HL-60 (cell line): ENCODE results near the gene ITCH.
A peak's percentile ranks its signal among the peaks of the same experiment; 100 is the strongest.

Experiments
- DNase-seq, 2 experiments: peaks; one replicate each; pipeline ENCODE4 v3.0.0-alpha.2; 2010 to 2020; ENCODE audit warnings: low read depth in 1 of 2, low spot score in 1 of 2
- H3K27ac ChIP-seq: fragments of 250-450 bp; sonication (Bioruptor Pico); replicated peaks from 2 replicates; pipeline ENCODE4 v1.5.1; 2020; ENCODE audit warnings: mild to moderate bottlenecking, moderate library complexity
- H3K27me3 ChIP-seq: fragments of 250-450 bp; sonication (Bioruptor Pico); 2 replicates; pipeline ENCODE4 v1.5.1; 2021; ENCODE audit warnings: mild to moderate bottlenecking, moderate library complexity; ENCODE audit not compliant: insufficient read depth, poor library complexity, severe bottlenecking
- H3K4me3 ChIP-seq: replicated peaks from 2 replicates; pipeline ENCODE4 v1.5.1; 2011; ENCODE audit warnings: mild to moderate bottlenecking, control low read depth, low read length; ENCODE audit not compliant: insufficient read depth
- CTCF ChIP-seq: IDR thresholded peaks from one replicate; pipeline ENCODE4 v1.5.1; 2011; ENCODE audit warnings: low read length, control low read depth, inconsistent platforms; ENCODE audit not compliant: insufficient read depth
- GABPA ChIP-seq: IDR thresholded peaks from 2 replicates; pipeline ENCODE4 v1.6.1; 2012; ENCODE audit warnings: low read depth
- POLR2AphosphoS5 ChIP-seq: IDR thresholded peaks from 2 replicates; pipeline ENCODE4 v1.6.1; 2012; ENCODE audit warnings: low read depth
- REST ChIP-seq: IDR thresholded peaks from 2 replicates; pipeline ENCODE4 v1.6.1; 2012; ENCODE audit warnings: low read depth; ENCODE audit not compliant: insufficient replicate concordance
- SPI1 ChIP-seq: IDR thresholded peaks from 2 replicates; pipeline ENCODE4 v1.6.1; 2012; ENCODE audit warnings: low read depth, mild to moderate bottlenecking, borderline replicate concordance

ITCH gene

DNA sequence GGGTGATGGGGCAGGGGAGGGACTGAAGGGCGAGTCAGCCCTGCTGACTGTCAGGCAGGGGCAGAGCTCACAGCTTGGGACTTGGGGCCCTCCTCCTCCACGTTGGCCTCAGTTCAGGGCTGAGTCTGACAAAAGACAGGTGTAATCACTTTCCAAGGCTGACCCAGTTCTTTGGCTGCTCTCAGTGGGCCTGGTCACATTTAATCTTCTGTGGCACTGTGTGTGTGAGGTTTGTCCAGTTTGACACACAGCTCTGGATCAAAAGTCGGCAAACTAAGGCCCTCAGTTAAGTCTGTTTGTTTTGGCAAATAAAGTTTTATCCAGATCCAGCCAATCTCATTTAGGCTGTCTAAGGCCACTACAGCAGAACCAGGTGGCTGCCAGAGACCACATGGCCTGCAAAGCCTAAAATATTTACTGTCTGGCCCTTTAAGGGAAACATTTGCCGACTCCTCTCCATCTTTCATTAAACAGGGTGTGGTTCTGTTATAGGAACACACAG is 190.3 kb downstream of the ITCH start:
- TF ChIP-seq REST, result no peak
- TF ChIP-seq CTCF, result no peak
- no peak for TF ChIP-seq POLR2AphosphoS5
- TF ChIP-seq SPI1, result no peak
- no peak for TF ChIP-seq GABPA
- H3K4me3 ChIP-seq, result no peak overlapping the region
- H3K27ac ChIP-seq, result no peak overlapping the region
- H3K27me3 ChIP-seq, result no peaks in the 10 kb centered on the region
- DNase-seq, result no peak

DNA sequence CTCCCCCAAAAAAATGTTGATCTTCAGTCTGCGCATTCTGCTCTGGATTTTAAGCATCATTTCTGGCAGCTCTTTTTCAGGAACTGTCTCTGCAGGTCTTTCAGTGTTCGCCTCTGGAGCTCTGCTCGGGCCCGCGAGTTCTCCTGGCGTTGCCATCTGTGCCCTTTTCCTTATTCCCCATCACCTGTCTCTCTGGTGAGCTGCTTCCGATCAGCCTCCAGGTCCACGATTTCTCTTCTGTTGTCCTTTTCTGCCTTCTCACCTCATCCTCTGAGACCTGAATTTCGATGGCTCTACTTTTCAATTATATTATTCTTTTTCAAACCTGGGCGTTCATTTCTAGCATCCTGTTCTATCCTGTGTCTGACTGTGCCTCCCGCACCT is 194.9 kb downstream of the ITCH start:
- no peak for DNase-seq
- no peaks in the 10 kb centered on the region for H3K27me3 ChIP-seq
- TF ChIP-seq SPI1, result no peak
- TF ChIP-seq REST, result no peak
- TF ChIP-seq CTCF, result no peak
- TF ChIP-seq GABPA, result no peak
- no peak for TF ChIP-seq POLR2AphosphoS5
- H3K27ac ChIP-seq, result no peak overlapping the region
- H3K4me3 ChIP-seq, result no peak overlapping the region; the same call in 1 of the 2 replicates

DNA sequence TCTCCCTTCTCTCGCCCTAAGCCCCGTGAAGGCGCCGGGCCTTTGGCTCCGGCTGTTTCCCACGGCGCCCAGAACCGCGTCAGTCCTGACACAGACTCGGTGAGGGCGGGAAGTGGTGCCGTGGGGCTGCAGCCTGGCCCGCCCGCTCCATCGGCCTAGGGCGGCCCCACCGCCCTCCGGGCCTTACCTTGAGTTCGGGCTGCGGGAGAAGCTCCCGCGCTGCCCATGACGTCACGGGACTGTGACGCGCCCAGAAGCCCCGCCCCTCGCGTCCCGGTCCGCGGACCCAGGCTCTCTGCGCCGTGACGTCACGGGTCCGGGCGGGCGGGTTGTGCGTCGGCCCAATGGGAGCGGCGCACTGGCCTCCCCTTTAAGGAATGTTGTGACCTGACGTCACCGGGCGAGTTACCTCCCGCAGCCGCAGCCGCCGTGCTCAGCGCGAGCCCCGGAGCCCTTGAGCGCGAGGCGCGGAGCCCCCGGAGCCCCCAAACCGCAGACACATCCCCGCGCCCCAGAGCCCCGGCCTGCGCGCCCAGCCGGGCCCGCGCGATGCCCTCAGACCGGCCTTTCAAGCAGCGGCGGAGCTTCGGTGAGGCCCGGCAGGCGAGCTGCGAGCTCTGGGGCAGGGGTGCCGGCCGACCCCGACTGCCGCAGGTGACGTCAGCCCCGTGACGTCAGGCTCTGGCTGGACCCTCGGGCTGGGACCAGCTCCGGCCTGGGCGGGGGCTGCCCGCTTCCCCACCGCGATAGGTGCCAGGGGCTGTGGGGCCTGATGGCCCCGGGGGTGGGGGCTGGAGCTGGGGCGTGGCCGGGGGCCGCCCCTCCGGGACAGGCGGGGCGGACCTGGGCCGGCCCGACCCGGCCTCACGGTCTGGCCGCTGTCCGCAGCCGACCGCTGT is 195.5 kb downstream of the ITCH start, which contains the start of gene MAP1LC3A:
Gene MAP1LC3A, plus strand, starts transcription at position 399 of the 899 bp plus-strand sequence. Its CDS starts 151 bp downstream, at position 550.
- peak; percentile 8 to 48 for DNase-seq
- TF ChIP-seq REST (no peak), POLR2AphosphoS5 (no peak), GABPA (no peak), SPI1 (no peak), CTCF (no peak)
- Histone ChIP-seq H3K4me3 (peak within 1 kb of the TSS; percentile 21), H3K27ac (no peak within 1 kb of the TSS), H3K27me3 (no peaks in the 10 kb centered on the region)
